Neural progenitor cell (in vitro differentiated cells): ENCODE data around the gene PLEKHG2. TPM values are rescaled to one million over a fixed set of nuclear protein-coding genes. Genes with fewer than 3 reads are reported as not detected.

ENCODE experiments used
- DNase-seq: peaks from one replicate; pipeline ENCODE4 v3.0.0-alpha.2; 2016; ENCODE audit warnings: low spot score
- H2AFZ ChIP-seq: fragments of 200-600 bp; sonication (generic); replicated peaks from 2 replicates; pipeline ENCODE4 v1.6.1; 2016; ENCODE audit warnings: antibody characterized with exemption
- H3F3A ChIP-seq: fragments of 200-600 bp; sonication (generic); 2 replicates; pipeline ENCODE4 v1.6.1; 2016; ENCODE audit warnings: antibody characterized with exemption, low read depth
- H3K27ac ChIP-seq: fragments of 200-600 bp; sonication (generic); 2 replicates; pipeline ENCODE4 v1.5.1; 2016; ENCODE audit warnings: mild to moderate bottlenecking
- H3K27me3 ChIP-seq: fragments of 200-600 bp; sonication (generic); 2 replicates; pipeline ENCODE4 v1.6.1; 2016; ENCODE audit warnings: mild to moderate bottlenecking, moderate library complexity
- H3K36me3 ChIP-seq: fragments of 200-600 bp; sonication (generic); 2 replicates; pipeline ENCODE4 v1.5.1; 2016
- H3K4me1 ChIP-seq: fragments of 200-600 bp; sonication (generic); 2 replicates; pipeline ENCODE4 v1.6.1; 2016; ENCODE audit warnings: mixed run types
- H3K4me2 ChIP-seq: fragments of 200-600 bp; sonication (generic); 2 replicates; pipeline ENCODE4 v1.6.1; 2016
- H3K4me3 ChIP-seq: fragments of 200-600 bp; sonication (generic); 2 replicates; pipeline ENCODE4 v1.5.1; 2016
- H3K79me2 ChIP-seq: fragments of 200-600 bp; sonication (generic); 2 replicates; pipeline ENCODE4 v1.6.1; 2016; ENCODE audit warnings: low read depth
- H3K9ac ChIP-seq: fragments of 200-600 bp; sonication (generic); 2 replicates; pipeline ENCODE4 v1.6.1; 2016
- H3K9me3 ChIP-seq: fragments of 200-600 bp; sonication (generic); 2 replicates; pipeline ENCODE4 v1.5.1; 2016; ENCODE audit warnings: low read depth
- H4K20me1 ChIP-seq: fragments of 200-600 bp; sonication (generic); 2 replicates; pipeline ENCODE4 v1.6.1; 2016; ENCODE audit warnings: low read depth
- H3K27ac Mint-ChIP-seq: 3 replicates; pipeline ENCODE4 v1.8.0; 2021; ENCODE audit warnings: mixed read lengths
- H3K27me3 Mint-ChIP-seq: 2 replicates; pipeline ENCODE4 v1.8.0; 2022; ENCODE audit warnings: low read depth, mild to moderate bottlenecking, inconsistent platforms, moderate library complexity, mixed read lengths; ENCODE audit not compliant: insufficient read depth
- H3K36me3 Mint-ChIP-seq: 3 replicates; pipeline ENCODE4 v1.8.0; 2021; ENCODE audit warnings: mixed read lengths
- H3K4me1 Mint-ChIP-seq: 3 replicates; pipeline ENCODE4 v1.8.0; 2021; ENCODE audit warnings: mixed read lengths
- H3K4me3 Mint-ChIP-seq: 3 replicates; pipeline ENCODE4 v1.8.0; 2021; ENCODE audit warnings: mild to moderate bottlenecking, moderate library complexity, mixed read lengths
- H3K9me3 Mint-ChIP-seq: 3 replicates; pipeline ENCODE4 v1.8.0; 2020; ENCODE audit warnings: mixed read lengths
- CTCF ChIP-seq: fragments of 200-600 bp; sonication (generic); IDR thresholded peaks from 2 replicates; pipeline ENCODE4 v1.5.1; 2017; ENCODE audit warnings: antibody characterized with exemption, mild to moderate bottlenecking
- EZH2 ChIP-seq: fragments of 200-600 bp; sonication (generic); IDR thresholded peaks from 2 replicates; pipeline ENCODE4 v1.6.1; 2017; ENCODE audit warnings: antibody characterized with exemption, mild to moderate bottlenecking, moderate library complexity
- EZH2phosphoT487 ChIP-seq: fragments of 200-600 bp; sonication (generic); IDR thresholded peaks from 2 replicates; pipeline ENCODE4 v1.6.1; 2017; ENCODE audit warnings: antibody characterized with exemption
- total RNA-seq: library from RNA; depleted of rRNA; stranded (reverse); fragments of >200 nt; gene quantifications from 2 replicates; pipeline ENCODE4 v1.2.3, GENCODE V29; 2015; ENCODE audit warnings: low replicate concordance

Gene PLEKHG2
- total RNA-seq, 1 donor from 2014 or later, result 10.7 TPM

GRCh38 chr19:39471756-39472536, 59.5 kb downstream of the PLEKHG2 start:
- no peak overlapping the region for H3K4me2 ChIP-seq
- H3K36me3 Mint-ChIP-seq, result peaks cover 41% of the 10 kb centered on the region
- no peaks in the 10 kb centered on the region for H3K4me1 ChIP-seq
- peak overlapping the region; percentile 52 for H3K4me3 Mint-ChIP-seq
- no peaks in the 10 kb centered on the region for H3F3A ChIP-seq
- H4K20me1 ChIP-seq, result no peaks in the 10 kb centered on the region
- no peaks in the 10 kb centered on the region for H3K9me3 ChIP-seq
- H3K9ac ChIP-seq, result no peak overlapping the region
- DNase-seq, result no peak
- TF ChIP-seq CTCF (no peak), EZH2phosphoT487 (no peak), EZH2 (no peak)
- no peaks in the 10 kb centered on the region for H3K36me3 ChIP-seq
- peaks cover 6% of the 10 kb centered on the region for H3K27me3 Mint-ChIP-seq
- no peak overlapping the region for H2AFZ ChIP-seq
- H3K9me3 Mint-ChIP-seq, result no peaks in the 10 kb centered on the region
- H3K27ac Mint-ChIP-seq, result no peak overlapping the region
- H3K4me3 ChIP-seq, result no peak overlapping the region
- no peaks in the 10 kb centered on the region for H3K4me1 Mint-ChIP-seq
- no peaks in the 10 kb centered on the region for H3K79me2 ChIP-seq
- no peaks in the 10 kb centered on the region for H3K27me3 ChIP-seq
- H3K27ac ChIP-seq, result no peak overlapping the region

GRCh38 chr19:39472746-39473442, 60.4 kb downstream of the PLEKHG2 start:
- Histone ChIP-seq H2AFZ (no peak overlapping the region), H3K9me3 (no peaks in the 10 kb centered on the region), H3K79me2 (no peaks in the 10 kb centered on the region), H3K9ac (no peak overlapping the region), H3F3A (peaks cover 3% of the 10 kb centered on the region), H3K4me3 (no peak overlapping the region), H3K27me3 (no peaks in the 10 kb centered on the region), H3K27ac (no peak overlapping the region), H3K4me1 (no peaks in the 10 kb centered on the region), H3K4me2 (no peak overlapping the region), H4K20me1 (no peaks in the 10 kb centered on the region), H3K36me3 (no peaks in the 10 kb centered on the region)
- peaks cover 6% of the 10 kb centered on the region for H3K27me3 Mint-ChIP-seq
- H3K4me3 Mint-ChIP-seq, result no peak overlapping the region
- no peak for DNase-seq
- H3K9me3 Mint-ChIP-seq, result no peaks in the 10 kb centered on the region
- no peak overlapping the region for H3K27ac Mint-ChIP-seq
- peaks cover 39% of the 10 kb centered on the region for H3K36me3 Mint-ChIP-seq
- H3K4me1 Mint-ChIP-seq, result no peaks in the 10 kb centered on the region
- no peak for TF ChIP-seq EZH2
- TF ChIP-seq EZH2phosphoT487, result no peak
- TF ChIP-seq CTCF, result no peak

GRCh38 chr19:39473443-39473960, 61.0 kb downstream of the PLEKHG2 start:
- Histone ChIP-seq H3K27ac (no peak overlapping the region), H3K27me3 (no peaks in the 10 kb centered on the region), H3F3A (peaks cover 9% of the 10 kb centered on the region), H3K4me3 (no peak overlapping the region), H3K79me2 (no peaks in the 10 kb centered on the region), H3K36me3 (no peaks in the 10 kb centered on the region), H3K9ac (no peak overlapping the region), H4K20me1 (no peaks in the 10 kb centered on the region), H2AFZ (no peak overlapping the region), H3K4me1 (no peaks in the 10 kb centered on the region), H3K4me2 (no peak overlapping the region), H3K9me3 (no peaks in the 10 kb centered on the region)
- H3K4me1 Mint-ChIP-seq, result no peaks in the 10 kb centered on the region
- DNase-seq, result no peak
- H3K27me3 Mint-ChIP-seq, result peaks cover 6% of the 10 kb centered on the region
- TF ChIP-seq EZH2 (no peak), EZH2phosphoT487 (no peak), CTCF (no peak)
- no peak overlapping the region for H3K4me3 Mint-ChIP-seq
- no peaks in the 10 kb centered on the region for H3K9me3 Mint-ChIP-seq
- peaks cover 34% of the 10 kb centered on the region for H3K36me3 Mint-ChIP-seq
- H3K27ac Mint-ChIP-seq, result no peak overlapping the region
